AG04449 (cell line): Measurements from ENCODE around the gene SLC12A2.

Source experiments
- CTCF ChIA-PET: fragments of 350-600 bp; formaldehyde crosslinking; extraction: SDS; loops from one replicate; lab custom pipeline; 2021; ENCODE audit warnings: antibody characterized with exemption; lab: Yijun Ruan, JAX
- POLR2A ChIA-PET: fragments of 400-600, 350-600 bp; formaldehyde crosslinking; extraction: SDS; loops from one replicate; lab custom pipeline; 2020; ENCODE audit warnings: antibody characterized with exemption, inconsistent platforms; lab: Yijun Ruan, JAX
- DNase-seq: peaks from one replicate; pipeline ENCODE4 v3.0.0-alpha.2; 2010; ENCODE audit warnings: low read depth, low spot score
- H3K4me3 ChIP-seq: 2 replicates; pipeline ENCODE4 v1.5.1; 2011; ENCODE audit warnings: low read depth, mild to moderate bottlenecking, control low read depth, low read length
- CTCF ChIP-seq: IDR thresholded peaks from one replicate; pipeline ENCODE4 v1.5.1; 2011; ENCODE audit warnings: mild to moderate bottlenecking, moderate library complexity, low read length, control low read depth, inconsistent platforms; ENCODE audit not compliant: insufficient read depth; ENCODE audit errors: missing control alignments

Gene SLC12A2

GRCh38 chr5:128225245-128226030 is 141.9 kb downstream of the SLC12A2 start:
- DNase-seq: no peak
- H3K4me3 ChIP-seq: no peak overlapping the region
- POLR2A ChIA-PET: no interaction called here
- CTCF ChIA-PET: no interaction called here
- no peak for TF ChIP-seq CTCF

- DNase-seq: no peak
- no peak overlapping the region for H3K4me3 ChIP-seq
- TF ChIP-seq CTCF: no peak
- ChIA-PET CTCF (interaction anchor here (1.5 to 2.0 kb wide), 2 partner anchors 16 to 26 kb away, joined by 4 to 8 read pairs; no protein-coding TSS in a partner anchor), POLR2A (interaction anchor here (0.6 to 1.4 kb wide), 2 partner anchors 11 to 465 kb away, joined by 3 to 7 read pairs; no protein-coding TSS in a partner anchor)
Observed at GRCh38 chr5:128228008-128228407, 144.4 kb downstream of the SLC12A2 start.

- ChIA-PET CTCF (interaction anchor here (1.2 kb wide), 1 partner anchor 17 kb away, joined by 4 read pairs; no protein-coding TSS in a partner anchor), POLR2A (interaction anchor here (1.4 kb wide), 1 partner anchor 11 kb away, joined by 7 read pairs; no protein-coding TSS in a partner anchor)
- DNase-seq: no peak
- TF ChIP-seq CTCF: no peak
- no peak overlapping the region for H3K4me3 ChIP-seq
Observed at GRCh38 chr5:128228521-128228920, 145.0 kb downstream of the SLC12A2 start.

GRCh38 chr5:128234928-128235641 is 151.5 kb downstream of the SLC12A2 start:
- ChIA-PET CTCF (no interaction called here), POLR2A (no interaction called here)
- DNase-seq: no peak
- TF ChIP-seq CTCF: no peak
- H3K4me3 ChIP-seq: no peak overlapping the region

GRCh38 chr5:128236334-128236733 is 152.8 kb downstream of the SLC12A2 start:
- H3K4me3 ChIP-seq: no peak overlapping the region
- ChIA-PET POLR2A (no interaction called here), CTCF (interaction anchor here (1.0 kb wide), 1 partner anchor 244 kb away, joined by 3 read pairs; no protein-coding TSS in a partner anchor)
- TF ChIP-seq CTCF: no peak
- no peak for DNase-seq

GRCh38 chr5:128237000-128237399 is 153.4 kb downstream of the SLC12A2 start:
- CTCF ChIA-PET: interaction anchor here (0.9 to 1.4 kb wide), 3 partner anchors 23 to 674 kb away, joined by 3 to 6 read pairs (median 3); no protein-coding TSS in a partner anchor
- TF ChIP-seq CTCF: no peak
- DNase-seq: no peak
- H3K4me3 ChIP-seq: no peak overlapping the region
- POLR2A ChIA-PET: no interaction called here
